Dedifferentiated amniotic fluid mesenchymal stem cell (primary cell): Measurements from ENCODE around the gene ZNF718.
"Not testable (repeated sequence)": the region's sequence is repeated elsewhere in the genome, so short reads cannot be mapped to it uniquely, and the experiment has no call there.

ENCODE experiments used
- DNase-seq: peaks from one replicate; pipeline ENCODE4 v3.0.0-alpha.2; 2016; ENCODE audit errors: extremely low spot score

ZNF718 gene

GRCh38 chr4:161496-162284 lies 37.4 kb downstream of the ZNF718 start:
- no peak for DNase-seq

- not testable (repeated sequence) for DNase-seq
Measured at GRCh38 chr4:169640-170039, 45.3 kb downstream of the ZNF718 start.

- not testable (repeated sequence) for DNase-seq
Measured at GRCh38 chr4:171318-171717, 47.0 kb downstream of the ZNF718 start.

GRCh38 chr4:173666-174314 lies 49.5 kb downstream of the ZNF718 start:
- DNase-seq = no peak

GRCh38 chr4:175986-176385 lies 51.7 kb downstream of the ZNF718 start:
- no peak for DNase-seq

- no peak for DNase-seq
Measured at GRCh38 chr4:176995-177394, 52.7 kb downstream of the ZNF718 start.

GRCh38 chr4:182225-182624 lies 57.9 kb downstream of the ZNF718 start:
- not testable (repeated sequence) for DNase-seq

- no peak for DNase-seq
Measured at GRCh38 chr4:188091-188490, 63.8 kb downstream of the ZNF718 start.

- not testable (repeated sequence) for DNase-seq
Measured at GRCh38 chr4:195159-195558, 70.9 kb downstream of the ZNF718 start.

- no peak for DNase-seq
Measured at GRCh38 chr4:200936-201335, 76.6 kb downstream of the ZNF718 start.

GRCh38 chr4:202822-203221 lies 78.5 kb downstream of the ZNF718 start:
- not testable (repeated sequence) for DNase-seq

GRCh38 chr4:205097-205756 lies 80.9 kb downstream of the ZNF718 start:
- no peak for DNase-seq

GRCh38 chr4:206054-206453 lies 81.8 kb downstream of the ZNF718 start:
- no peak for DNase-seq

- not testable (repeated sequence) for DNase-seq
Measured at GRCh38 chr4:208416-209096, 84.3 kb downstream of the ZNF718 start.

- DNase-seq = no peak
Measured at GRCh38 chr4:211033-211511, 86.8 kb downstream of the ZNF718 start.

GRCh38 chr4:212438-213188 lies 88.3 kb downstream of the ZNF718 start:
- DNase-seq = peak; percentile 66

GRCh38 chr4:213189-213535 lies 88.9 kb downstream of the ZNF718 start:
- not testable (repeated sequence) for DNase-seq
